ENCODE results near the gene CYTH3. TPM values are rescaled to one million over a fixed set of nuclear protein-coding genes. Genes with fewer than 3 reads are reported as not detected.

CYTH3 gene
- total and polyA plus RNA-seq, 12 donors, result 15.9 to 27.9 (median 20.5) TPM

DNA sequence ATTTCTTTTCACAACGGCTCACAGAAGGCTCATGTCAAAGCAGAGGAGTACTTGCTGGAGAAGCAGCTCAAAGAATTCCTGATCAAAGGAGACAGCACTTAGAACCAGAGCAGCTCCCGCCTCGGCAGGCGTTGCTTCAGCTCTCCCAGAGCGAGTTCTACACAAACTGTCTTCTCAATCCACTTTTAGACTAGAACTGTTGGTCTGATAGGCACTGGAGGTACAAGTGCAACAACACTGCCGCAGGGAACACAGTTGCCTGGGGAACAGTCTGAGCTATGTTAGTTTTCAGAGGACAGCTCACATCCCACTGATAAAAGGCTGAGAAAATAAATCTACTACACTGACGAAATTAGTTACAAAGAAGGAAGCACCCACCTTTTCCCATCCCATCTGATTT, 35.4 kb downstream of the CYTH3 start:
- Histone ChIP-seq H3K27ac (peak overlapping the region in 7 of 10 donors; percentile 11 to 67 (median 46)), H3K4me3 (no peak overlapping the region), H3K4me1 (peaks cover 4 to 79% (median 34%) of the 10 kb centered on the region in 9 donors), H3K27me3 (no peaks in the 10 kb centered on the region), H3K9me3 (no peaks in the 10 kb centered on the region), H3K36me3 (no peaks in the 10 kb centered on the region)
- 32 to 49% methylated on average over 7 of the region's 7 CpGs for WGBS, 2 donors
- ATAC-seq, result peak in 6 of 8 donors; percentile 21 to 88 (median 62)
- intact Hi-C loops (cut with DNase I), result no loop called here
- no peak for TF ChIP-seq CTCF (IDR thresholded peaks at IDR 0.05)
- no peak for DNase-seq

- Histone ChIP-seq H3K4me3 (no peak overlapping the region), H3K9me3 (no peaks in the 10 kb centered on the region), H3K27me3 (no peaks in the 10 kb centered on the region), H3K27ac (no peak overlapping the region), H3K36me3 (no peaks in the 10 kb centered on the region), H3K4me1 (peaks cover 4 to 90% (median 42%) of the 10 kb centered on the region in 9 donors)
- no peak for TF ChIP-seq CTCF (IDR thresholded peaks at IDR 0.05)
- intact Hi-C loops (cut with DNase I), result no loop called here
- no peak for DNase-seq
- WGBS, 2 donors, result 76 to 79% methylated on average over 16 of the region's 16 CpGs
- ATAC-seq, result no peak
Observed at GRCh38 chr7:6235029-6235871, 37.2 kb downstream of the CYTH3 start.

GRCh38 chr7:6234384-6234783, 38.0 kb downstream of the CYTH3 start:
- H3K27me3 ChIP-seq, result no peaks in the 10 kb centered on the region
- WGBS, 2 donors, result 91 to 95% methylated on average over 6 of the region's 6 CpGs
- H3K4me1 ChIP-seq, result peaks cover 4 to 94% (median 42%) of the 10 kb centered on the region in 9 donors
- ATAC-seq, result no peak
- intact Hi-C loops (cut with DNase I), result loop anchor here in 2 of 10 donors (5.0 kb wide), 2 partner anchors 33 to 38 kb away; partner anchors contain the start of gene CYTH3 (in 1 of the 2)
- H3K9me3 ChIP-seq, result no peaks in the 10 kb centered on the region
- H3K27ac ChIP-seq, result peak overlapping the region in 2 of 10 donors; percentile 14 to 77
- no peak for TF ChIP-seq CTCF (IDR thresholded peaks at IDR 0.05)
- DNase-seq, result no peak
- H3K4me3 ChIP-seq, result no peak overlapping the region
- no peaks in the 10 kb centered on the region for H3K36me3 ChIP-seq

DNA sequence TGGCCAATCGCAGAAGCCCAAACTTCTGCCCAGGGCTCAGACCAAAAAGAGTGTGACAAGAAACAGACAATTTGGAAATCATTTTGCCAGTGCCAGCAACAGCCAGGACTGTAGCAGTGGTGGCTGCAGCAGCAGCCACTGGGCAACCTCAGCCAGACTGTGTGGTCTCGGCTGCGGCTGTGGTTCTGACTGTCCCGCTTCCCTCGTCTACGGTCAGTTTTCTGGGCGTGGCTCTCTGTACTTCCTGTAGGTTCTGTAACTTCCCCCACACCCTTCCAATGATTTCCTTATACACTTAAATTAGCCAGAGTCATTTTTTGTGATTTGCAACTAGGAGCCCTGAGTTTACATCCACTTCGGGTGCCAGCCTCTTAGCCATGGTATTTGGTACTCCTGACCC, 39.9 kb downstream of the CYTH3 start:
- Histone ChIP-seq H3K36me3 (no peaks in the 10 kb centered on the region), H3K4me1 (peaks cover 17 to 100% (median 56%) of the 10 kb centered on the region in 9 donors), H3K4me3 (peak overlapping the region in 5 of 10 donors; percentile 3 to 24 (median 19)), H3K27me3 (no peaks in the 10 kb centered on the region), H3K9me3 (no peaks in the 10 kb centered on the region), H3K27ac (peak overlapping the region in 9 of 10 donors; percentile 31 to 77 (median 47))
- WGBS, 2 donors, result 46 to 64% methylated on average over 8 of the region's 8 CpGs
- TF ChIP-seq CTCF (IDR thresholded peaks at IDR 0.05), result no peak
- ATAC-seq (peak in 7 of 8 donors; percentile 50 to 74 (median 64)), DNase-seq (peak; percentile 49 to 66)
- intact Hi-C loops (cut with DNase I), result loop anchor here in 2 of 10 donors (5.0 kb wide), 2 partner anchors 35 to 40 kb away; partner anchors contain the start of gene CYTH3 (in 1 of the 2)

All from heart right ventricle (tissue), 16 donors.